OCI-LY3 (cell line): ENCODE data around the gene ITSN1.

ENCODE experiments used
- CTCF ChIP-seq: fragments of 200-600, 300-600 bp; sonication (generic); IDR thresholded peaks from 2 replicates; pipeline ENCODE4 v1.5.1; 2014; ENCODE audit warnings: antibody characterized with exemption, low read length, low read depth
- EZH2phosphoT487 ChIP-seq: fragments of 200-600 bp; shearing (Covaris generic); IDR thresholded peaks from 2 replicates; pipeline ENCODE4 v1.6.1; 2018; ENCODE audit warnings: antibody characterized with exemption, mixed run types, low read depth

- TF ChIP-seq CTCF: no peak
- TF ChIP-seq EZH2phosphoT487: no peak
These were observed 254.8 kb downstream of the ITSN1 start for GRCh38 chr21:33897098-33897497.
